Epithelial cell of esophagus (primary cell): ENCODE data around the gene CERS4.
"Not testable (repeated sequence)": the region's sequence is repeated elsewhere in the genome, so short reads cannot be mapped to it uniquely, and the experiment has no call there.

Experiments used
- DNase-seq: peaks from one replicate; pipeline ENCODE4 v3.0.0; 2010; ENCODE audit warnings: low read depth
- H3K4me3 ChIP-seq: 2 replicates; pipeline ENCODE4 v1.5.1; 2011; ENCODE audit warnings: mild to moderate bottlenecking, low read length, control low read depth
- TF ChIP-seq, protein P1 (sequence below): IDR thresholded peaks from 2 replicates; pipeline ENCODE4 v1.5.1; 2011; ENCODE audit warnings: low read depth, mild to moderate bottlenecking, low read length, control low read depth, inconsistent platforms; ENCODE audit not compliant: insufficient read depth; ENCODE audit errors: missing control alignments

Gene CERS4

DNA sequence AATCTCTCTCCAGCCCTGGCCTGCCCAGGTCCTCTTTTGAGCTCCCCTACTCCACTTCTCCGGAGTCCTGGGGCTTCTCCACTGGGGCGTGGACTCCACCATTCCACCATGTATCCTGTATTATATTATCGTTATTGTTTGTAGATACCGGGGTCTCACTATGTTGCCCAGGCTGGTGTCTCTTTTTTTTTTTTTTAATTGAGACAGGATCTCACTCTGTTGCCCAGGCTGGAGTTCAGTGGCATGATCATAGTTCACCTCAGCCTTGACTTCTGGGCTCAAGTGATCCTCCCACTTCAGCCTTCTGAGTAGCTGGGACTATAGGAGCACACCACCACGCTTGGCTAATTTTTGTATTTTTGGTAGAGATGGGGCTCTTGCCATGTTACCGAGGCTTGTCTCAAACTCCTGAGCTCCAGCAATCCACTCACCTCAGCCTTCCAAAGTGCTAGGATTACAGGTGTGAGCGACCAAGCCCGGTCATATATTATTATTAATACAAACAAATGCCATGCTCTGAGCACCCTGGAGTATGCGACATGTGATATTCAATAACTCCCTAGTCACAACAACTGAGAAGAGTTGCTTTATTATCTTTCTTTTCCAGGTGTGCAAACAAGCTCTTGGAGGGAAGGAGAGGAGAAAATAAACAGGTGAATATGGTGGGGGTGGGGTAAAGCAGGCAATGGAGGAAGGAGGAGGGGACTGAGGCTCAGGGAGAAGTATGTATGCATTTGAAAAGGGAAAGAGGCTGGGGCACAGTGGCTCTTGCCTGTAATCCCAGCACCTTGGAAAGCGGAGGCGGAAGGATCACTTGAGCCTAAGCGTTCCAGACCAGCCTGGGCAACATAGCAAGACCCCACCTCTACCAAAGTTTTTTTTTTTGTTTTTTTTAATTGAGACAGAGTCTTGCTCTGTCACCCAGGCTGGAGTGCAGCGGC lies 2.8 kb upstream of the CERS4 start:
- TF ChIP-seq, protein P1, sequence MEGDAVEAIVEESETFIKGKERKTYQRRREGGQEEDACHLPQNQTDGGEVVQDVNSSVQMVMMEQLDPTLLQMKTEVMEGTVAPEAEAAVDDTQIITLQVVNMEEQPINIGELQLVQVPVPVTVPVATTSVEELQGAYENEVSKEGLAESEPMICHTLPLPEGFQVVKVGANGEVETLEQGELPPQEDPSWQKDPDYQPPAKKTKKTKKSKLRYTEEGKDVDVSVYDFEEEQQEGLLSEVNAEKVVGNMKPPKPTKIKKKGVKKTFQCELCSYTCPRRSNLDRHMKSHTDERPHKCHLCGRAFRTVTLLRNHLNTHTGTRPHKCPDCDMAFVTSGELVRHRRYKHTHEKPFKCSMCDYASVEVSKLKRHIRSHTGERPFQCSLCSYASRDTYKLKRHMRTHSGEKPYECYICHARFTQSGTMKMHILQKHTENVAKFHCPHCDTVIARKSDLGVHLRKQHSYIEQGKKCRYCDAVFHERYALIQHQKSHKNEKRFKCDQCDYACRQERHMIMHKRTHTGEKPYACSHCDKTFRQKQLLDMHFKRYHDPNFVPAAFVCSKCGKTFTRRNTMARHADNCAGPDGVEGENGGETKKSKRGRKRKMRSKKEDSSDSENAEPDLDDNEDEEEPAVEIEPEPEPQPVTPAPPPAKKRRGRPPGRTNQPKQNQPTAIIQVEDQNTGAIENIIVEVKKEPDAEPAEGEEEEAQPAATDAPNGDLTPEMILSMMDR: no peak
- DNase-seq: no peak
- H3K4me3 ChIP-seq: no peak overlapping the region

- H3K4me3 ChIP-seq, DNase-seq: not testable (repeated sequence)
These were observed 1.8 kb upstream of the CERS4 start for GRCh38 chr19:8207326-8207725.

GRCh38 chr19:8208119-8208921 lies 850 bp upstream of the CERS4 start:
- DNase-seq: no peak
- peak overlapping the region; percentile 5 for H3K4me3 ChIP-seq
- TF ChIP-seq, protein P1: no peak

- H3K4me3 ChIP-seq: peak overlapping the region; percentile 10
- no peak for DNase-seq
- TF ChIP-seq, protein P1: no peak
These were observed 550 bp downstream of the CERS4 start for GRCh38 chr19:8209462-8210378.

DNA sequence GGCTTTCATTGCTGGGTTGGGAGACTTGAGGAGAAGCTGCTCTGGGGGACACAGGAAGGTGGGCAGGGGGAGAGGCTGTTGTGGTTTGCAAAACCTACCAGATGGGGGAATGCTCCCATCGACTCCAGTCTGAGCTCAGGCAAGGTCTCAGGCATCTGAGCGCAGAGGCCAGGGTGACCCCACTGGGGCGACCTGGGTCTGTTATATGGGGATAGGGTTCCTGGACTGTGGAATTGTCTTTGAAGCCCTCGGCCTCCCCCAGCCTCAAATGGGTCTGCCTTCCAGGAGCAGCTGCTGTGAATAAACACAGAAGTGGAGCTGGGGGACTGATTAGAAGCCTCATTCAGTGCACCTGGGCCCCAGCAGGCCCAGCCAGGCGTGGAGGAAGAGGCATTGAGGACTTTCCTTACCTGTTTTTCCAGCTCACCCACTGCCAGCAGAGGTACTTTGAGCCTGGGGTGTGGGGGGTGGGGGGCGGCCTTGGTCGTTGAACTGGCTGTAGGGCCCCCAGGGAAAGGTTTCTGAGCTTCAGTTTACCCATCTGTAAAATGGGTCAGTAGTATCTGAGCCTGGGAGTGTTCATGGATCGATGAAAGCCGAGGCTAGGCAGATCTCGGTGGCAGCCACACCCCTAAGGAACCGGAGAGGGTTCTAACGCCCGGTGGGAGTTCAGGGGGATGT lies 1.4 kb downstream of the CERS4 start:
- no peak overlapping the region for H3K4me3 ChIP-seq
- DNase-seq: no peak
- TF ChIP-seq, protein P1: no peak

DNA sequence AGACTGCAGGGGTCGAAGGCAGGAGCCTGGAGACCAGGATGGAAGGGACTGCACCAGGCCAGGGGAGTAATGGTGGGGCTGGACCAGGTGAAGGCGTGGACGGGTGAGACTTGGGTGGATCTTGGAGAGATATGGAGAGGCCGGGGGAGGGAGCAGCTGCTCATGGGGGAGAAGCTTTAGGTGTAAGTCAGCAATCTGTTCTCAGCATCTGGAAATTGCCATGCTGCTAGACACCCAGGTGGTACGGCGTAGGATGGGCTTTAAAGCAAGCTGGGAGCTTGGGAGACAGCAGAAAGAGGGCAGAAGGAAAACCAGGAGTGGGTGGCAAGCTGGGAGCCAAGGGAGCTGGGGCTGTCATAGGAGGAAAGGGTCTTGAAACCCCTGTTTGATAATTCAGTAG lies 3.0 kb downstream of the CERS4 start:
- DNase-seq: no peak
- no peak overlapping the region for H3K4me3 ChIP-seq
- TF ChIP-seq, protein P1: no peak
